ENCODE measurements around the gene ACO2. TPM values are rescaled to one million over a fixed set of nuclear protein-coding genes. Genes with fewer than 3 reads are reported as not detected.

The ACO2 gene
- total and polyA plus RNA-seq, 2 of the 13 experiments (the other 11 are each of a cell fraction or from before 2014, with no cell fraction given), result 19.2 to 45.6 TPM

- TF ChIP-seq EP300 (IDR thresholded peaks at IDR 0.05; ENCODE audit: low read depth in 2 of 2, low read length in 2 of 2), result peak; percentile 89
- 0 out of 2 replicates have a peak, but pooled peaks have one; percentile 51 for TF ChIP-seq EP300 (CRISPR knock-in tag; IDR thresholded peaks at IDR 0.05; ENCODE audit: borderline replicate concordance)
- TF ChIP-seq ZNF256 (CRISPR knock-in tag; conservative IDR thresholded peaks at IDR 0.05), result no peak
- TF ChIP-seq ZNF143 (CRISPR knock-in tag; IDR thresholded peaks at IDR 0.05), result peak; percentile 94
- TF ChIP-seq GZF1 (CRISPR knock-in tag; IDR thresholded peaks at IDR 0.05), result no peak
- TF ChIP-seq LBX2 (CRISPR knock-in tag; IDR thresholded peaks at IDR 0.05; ENCODE audit: borderline replicate concordance), result no peak
- peak; percentile 35 for TF ChIP-seq CEBPB (IDR thresholded peaks at IDR 0.05; ENCODE audit: borderline replicate concordance, low read depth, low read length)
- peak; percentile 69; the same call in 1 of the 2 replicates for TF ChIP-seq SP5 (CRISPR knock-in tag; IDR thresholded peaks at IDR 0.05; ENCODE audit: borderline replicate concordance, low read depth)
- TF ChIP-seq WIZ (CRISPR knock-in tag; IDR thresholded peaks at IDR 0.05), result no peak
- TF ChIP-seq KDM4B (CRISPR knock-in tag; IDR thresholded peaks at IDR 0.05), result 0 out of 2 replicates have a peak, but pooled peaks have one; percentile 22
- peak; percentile 65; the same call in 1 of the 2 replicates for TF ChIP-seq THRA (CRISPR knock-in tag; IDR thresholded peaks at IDR 0.05; ENCODE audit: borderline replicate concordance)
- no peak for TF ChIP-seq SMARCC2 (IDR thresholded peaks at IDR 0.05)
- no peak for TF ChIP-seq REXO4 (CRISPR knock-in tag; IDR thresholded peaks at IDR 0.05; ENCODE audit: borderline replicate concordance)
- peak; percentile 79 for TF ChIP-seq FOXP4 (CRISPR knock-in tag; IDR thresholded peaks at IDR 0.05)
- TF ChIP-seq MIXL1 (CRISPR knock-in tag; IDR thresholded peaks at IDR 0.05), result 0 out of 2 replicates have a peak, but pooled peaks have one; percentile 48
- TF ChIP-seq ZFP62 (CRISPR knock-in tag; IDR thresholded peaks at IDR 0.05), result no peak
- TF ChIP-seq ZNF124 (CRISPR knock-in tag; IDR thresholded peaks at IDR 0.05), result peak; percentile 37; the same call in 1 of the 2 replicates
- TF ChIP-seq STAT6 (CRISPR knock-in tag; IDR thresholded peaks at IDR 0.05; ENCODE audit: borderline replicate concordance), result peak; percentile 88; the same call in 1 of the 2 replicates
- no peak for TF ChIP-seq CEBPZ (IDR thresholded peaks at IDR 0.05; ENCODE audit: low read length)
- TF ChIP-seq CENPT (CRISPR knock-in tag; IDR thresholded peaks at IDR 0.05; ENCODE audit: low read depth), result no peak
These were observed 20.6 kb upstream of the ACO2 start (continued) for GRCh38 chr22:41448189-41448808.

All from HepG2 (cell line).